A549 (cell line): Measurements from ENCODE around the gene SLC18A3. TPM values are rescaled to one million over a fixed set of nuclear protein-coding genes. Genes with fewer than 3 reads are reported as not detected.
A peak's percentile ranks its signal among the peaks of the same experiment; 100 is the strongest.

Source experiments
- ATAC-seq, 2 experiments: fragments of 200-7000 bp in 1 of 2; fragments of >200 bp in 1 of 2; cut with Nextera tagmentation in 1 of 2; cut with Tn5 transposase in 1 of 2; 3 replicates each; pipeline versions ENCODE4 v1.8.0 to v1.9.1; 2018 to 2020; ENCODE audit warnings: mild to moderate bottlenecking in 1 of 2, moderate library complexity in 1 of 2
- CTCF ChIA-PET: fragments of 300-600 bp; sonication (Branson Sonifier 250); formaldehyde crosslinking; extraction: SDS; loops from one replicate; lab custom pipeline; 2021; ENCODE audit warnings: antibody characterized with exemption, inconsistent platforms; lab: Yijun Ruan, JAX
- POLR2A ChIA-PET: fragments of 350-600 bp; formaldehyde crosslinking; extraction: SDS; loops from one replicate; lab custom pipeline; 2021; ENCODE audit warnings: antibody characterized with exemption, inconsistent platforms; lab: Yijun Ruan, JAX
- DNase-seq, 2 experiments: peaks; one replicate each; pipeline versions ENCODE4 v3.0.0 to v3.0.0-alpha.2; 2011 to 2016; ENCODE audit warnings: low read depth in 1 of 2, low spot score in 1 of 2
- FAIRE-seq: peaks from 2 replicates; lab custom pipeline; 2011; peaks lifted over from hg19 to GRCh38; lab: Jason Lieb, UNC
- H3K27ac ChIP-seq, 2 experiments: fragments of >200 bp; sonication (Bioruptor Twin); formaldehyde crosslinking; 3 replicates each; pipeline ENCODE4 v1.5.1; 2016 to 2017
- H3K4me1 ChIP-seq: fragments of >200 bp; sonication (Bioruptor Twin); formaldehyde crosslinking; 3 replicates; pipeline ENCODE4 v1.6.1; 2016
- H3K4me2 ChIP-seq: fragments of >200 bp; sonication (Bioruptor Twin); formaldehyde crosslinking; 3 replicates; pipeline ENCODE4 v1.6.1; 2016
- H3K4me3 ChIP-seq: fragments of >200 bp; sonication (Bioruptor Twin); formaldehyde crosslinking; 3 replicates; pipeline ENCODE4 v1.5.1; 2016
- H3K9me3 ChIP-seq: fragments of >200 bp; sonication (Bioruptor Twin); formaldehyde crosslinking; 3 replicates; pipeline ENCODE4 v1.6.1; 2016
- BCL3 ChIP-seq: fragments of >200 bp; sonication (Bioruptor Twin); formaldehyde crosslinking; IDR thresholded peaks from 3 replicates; pipeline ENCODE4 v1.6.1; 2016
- CHD4 ChIP-seq: fragments of 200-600 bp; sonication (generic); IDR thresholded peaks from 2 replicates; pipeline ENCODE4 v1.6.1; 2016; ENCODE audit warnings: antibody characterized with exemption, mild to moderate bottlenecking, borderline replicate concordance
- CTCF ChIP-seq: fragments of >200 bp; sonication (Bioruptor Twin); formaldehyde crosslinking; IDR thresholded peaks from 3 replicates; pipeline ENCODE4 v1.5.1; 2016
- E2F6 ChIP-seq: IDR thresholded peaks from 2 replicates; pipeline ENCODE4 v1.6.1; 2012; ENCODE audit warnings: low read depth, borderline replicate concordance
- EHMT2 ChIP-seq: fragments of 200-600 bp; sonication (generic); IDR thresholded peaks from 2 replicates; pipeline ENCODE4 v1.6.1; 2016; ENCODE audit warnings: antibody characterized with exemption, low read depth, mild to moderate bottlenecking, moderate library complexity
- ELK1 ChIP-seq: fragments of 150-350 bp; IDR thresholded peaks from 2 replicates; pipeline ENCODE4 v1.6.1; 2014; ENCODE audit warnings: low read depth, mild to moderate bottlenecking, low read length
- FOXS1 ChIP-seq: fragments of 250-450 bp; sonication (Bioruptor Pico); IDR thresholded peaks from 2 replicates; pipeline ENCODE4 v1.5.0; 2020; ENCODE audit warnings: mild to moderate bottlenecking, moderate library complexity
- HEYL ChIP-seq: fragments of 250-450 bp; sonication (Bioruptor Pico); IDR thresholded peaks from 2 replicates; pipeline ENCODE4 v1.8.0; 2021; ENCODE audit warnings: mild to moderate bottlenecking, moderate library complexity
- NR3C1 ChIP-seq: fragments of >200 bp; sonication (Bioruptor Twin); formaldehyde crosslinking; IDR thresholded peaks from 3 replicates; pipeline ENCODE4 v1.6.1; 2017
- RAD21 ChIP-seq, 2 experiments: fragments of >200 bp in 1 of 2; sonication (Bioruptor Twin) in 1 of 2; formaldehyde crosslinking in 1 of 2; IDR thresholded peaks in 1 of 2; conservative IDR thresholded peaks in 1 of 2; 2 replicates in 1 of 2; 3 replicates in 1 of 2; pipeline ENCODE4 v1.6.1; 2012 to 2018; ENCODE audit warnings: inconsistent platforms in 1 of 2
- RARB ChIP-seq: fragments of 250-450 bp; sonication (Bioruptor Pico); IDR thresholded peaks from 2 replicates; pipeline ENCODE4 v1.8.0; 2021; ENCODE audit warnings: mild to moderate bottlenecking, moderate library complexity
- REST ChIP-seq: fragments of 200-600 bp; sonication (generic); IDR thresholded peaks from 2 replicates; pipeline ENCODE4 v1.6.1; 2016; ENCODE audit warnings: antibody characterized with exemption, mild to moderate bottlenecking, moderate library complexity
- ZFP36 ChIP-seq: fragments of 450-650 bp; IDR thresholded peaks from 2 replicates; pipeline ENCODE4 v1.6.1; 2014; ENCODE audit warnings: borderline replicate concordance; ENCODE audit not compliant: partially characterized antibody
- WGBS: methylation state at CpG from one replicate; pipeline ENCODE4 v1.1.6; 2017; ENCODE audit errors: missing lambda C conversion rate; 5-methylcytosine and 5-hydroxymethylcytosine counted together
- polyA plus RNA-seq, 4 experiments: library from polyadenylated mRNA; depleted of rRNA in 3 of 4; stranded (reverse); fragments of >200 nt; fragmentation: RNase III in 1 of 4; extraction: RNeasy Plus Mini Kit Qiagen cat#74134 plus additional on column Dnase treatment in 1 of 4; gene quantifications; 2 replicates in 3 of 4; 3 replicates in 1 of 4; pipeline ENCODE4 v1.2.3, GENCODE V29; 2011 to 2017

The SLC18A3 gene
- polyA plus RNA-seq, 2 of the 4 experiments (the other 2 are of a cell fraction) = not detected

GRCh38 chr10:49611816-49612512 is 1.9 kb downstream of the SLC18A3 start:
- H3K4me2 ChIP-seq = no peak overlapping the region

GRCh38 chr10:49612513-49613164 is 2.5 kb downstream of the SLC18A3 start:
- Histone ChIP-seq H3K9me3 (no peaks in the 10 kb centered on the region), H3K4me2 (peak overlapping the region; percentile 3; the same call in 1 of the 3 replicates), H3K4me1 (no peaks in the 10 kb centered on the region), H3K27ac (no peak overlapping the region), H3K4me3 (no peak overlapping the region)
- DNase-seq (no peak), FAIRE-seq (no peak), ATAC-seq (peak in 1 of 2 experiments; percentile 61; a peak in 3 of 6 replicates)
- ChIA-PET POLR2A (no interaction called here), CTCF (no interaction called here)
- WGBS = 38% methylated on average over 22 of the region's 29 CpGs
- no peak for TF ChIP-seq CTCF
- TF ChIP-seq BCL3 = no peak
- no peak for TF ChIP-seq EHMT2
- TF ChIP-seq RAD21 (conservative IDR thresholded peaks at IDR 0.05 in 1 of 2, IDR thresholded peaks at IDR 0.05 in 1 of 2) = no peak
- TF ChIP-seq RARB (CRISPR knock-in tag) = no peak

More at GRCh38 chr10:49611816-49612512, 1.9 kb downstream of the SLC18A3 start:
- POLR2A ChIA-PET = no interaction called here
- DNase-seq = no peak
- Histone ChIP-seq H3K4me1 (no peaks in the 10 kb centered on the region; the same call in 2 of the 3 replicates), H3K4me3 (no peak overlapping the region), H3K9me3 (no peaks in the 10 kb centered on the region), H3K27ac (no peak overlapping the region)
- FAIRE-seq = no peak
- no peak for ATAC-seq
- no peak for TF ChIP-seq ZFP36
- TF ChIP-seq FOXS1 = no peak
- TF ChIP-seq ELK1 = no peak
- no peak for TF ChIP-seq EHMT2
- TF ChIP-seq CTCF = no peak
- CTCF ChIA-PET = no interaction called here
- WGBS = 83% methylated on average over 50 of the region's 53 CpGs

GRCh38 chr10:49613165-49613881 is 3.2 kb downstream of the SLC18A3 start:
- ChIA-PET CTCF (no interaction called here), POLR2A (no interaction called here)
- H3K4me2 ChIP-seq = peak overlapping the region; percentile 3; the same call in 2 of the 3 replicates
- 13% methylated on average over 18 of the region's 23 CpGs for WGBS
- FAIRE-seq (no peak), DNase-seq (no peak), ATAC-seq (peak in 1 of 2 experiments; percentile 6; a peak in 2 of 6 replicates)
- no peaks in the 10 kb centered on the region for H3K9me3 ChIP-seq
- no peak overlapping the region for H3K4me3 ChIP-seq
- H3K27ac ChIP-seq = no peak overlapping the region
- no peaks in the 10 kb centered on the region for H3K4me1 ChIP-seq
- TF ChIP-seq E2F6 = no peak
- TF ChIP-seq NR3C1 = no peak
- TF ChIP-seq REST = no peak
- no peak for TF ChIP-seq CTCF
- TF ChIP-seq CHD4 = no peak
- no peak for TF ChIP-seq HEYL (CRISPR knock-in tag)
